ENCODE measurements around the gene RAB11FIP2.

The RAB11FIP2 gene

GRCh38 chr10:118047157-118047719 lies 497 bp upstream of the RAB11FIP2 start:
- no peak for TF ChIP-seq CTCF (IDR thresholded peaks at IDR 0.05; ENCODE audit: low read depth, low read length)
- in situ Hi-C loops (cut with HindIII; ENCODE audit: low sequenced_read_pairs) = no loop called here
- H3K4me3 ChIP-seq (ENCODE audit: low read depth, low read length) = peak overlapping the region; percentile 72
- DNase-seq (ENCODE audit: low read depth, low spot score) = no peak

- peak overlapping the region; percentile 72 for H3K4me3 ChIP-seq (ENCODE audit: low read depth, low read length)
- TF ChIP-seq CTCF (IDR thresholded peaks at IDR 0.05; ENCODE audit: low read depth, low read length) = no peak
- in situ Hi-C loops (cut with HindIII; ENCODE audit: low sequenced_read_pairs) = no loop called here
- DNase-seq (ENCODE audit: low read depth, low spot score) = peak; percentile 38
These were observed 825 bp downstream of the RAB11FIP2 start for GRCh38 chr10:118045837-118046394.

- H3K4me3 ChIP-seq (ENCODE audit: low read depth, low read length) = peak overlapping the region; percentile 72
- TF ChIP-seq CTCF (IDR thresholded peaks at IDR 0.05; ENCODE audit: low read depth, low read length) = no peak
- in situ Hi-C loops (cut with HindIII; ENCODE audit: low sequenced_read_pairs) = no loop called here
- DNase-seq (ENCODE audit: low read depth, low spot score) = no peak
These were observed 1.4 kb downstream of the RAB11FIP2 start for GRCh38 chr10:118045158-118045836.

GRCh38 chr10:118042827-118043242 lies 3.9 kb downstream of the RAB11FIP2 start:
- peak; percentile 11 for DNase-seq (ENCODE audit: low read depth, low spot score)
- no peak overlapping the region for H3K4me3 ChIP-seq (ENCODE audit: low read depth, low read length)
- TF ChIP-seq CTCF (IDR thresholded peaks at IDR 0.05; ENCODE audit: low read depth, low read length) = no peak
- in situ Hi-C loops (cut with HindIII; ENCODE audit: low sequenced_read_pairs) = no loop called here

- H3K4me3 ChIP-seq (ENCODE audit: low read depth, low read length) = no peak overlapping the region
- no peak for DNase-seq (ENCODE audit: low read depth, low spot score)
- no peak for TF ChIP-seq CTCF (IDR thresholded peaks at IDR 0.05; ENCODE audit: low read depth, low read length)
- in situ Hi-C loops (cut with HindIII; ENCODE audit: low sequenced_read_pairs) = no loop called here
These were observed 4.4 kb downstream of the RAB11FIP2 start for GRCh38 chr10:118042336-118042735.

- no peak overlapping the region for H3K4me3 ChIP-seq (ENCODE audit: low read depth, low read length)
- DNase-seq (ENCODE audit: low read depth, low spot score) = peak; percentile 77
- no peak for TF ChIP-seq CTCF (IDR thresholded peaks at IDR 0.05; ENCODE audit: low read depth, low read length)
- in situ Hi-C loops (cut with HindIII; ENCODE audit: low sequenced_read_pairs) = no loop called here
These were observed 5.4 kb downstream of the RAB11FIP2 start for GRCh38 chr10:118041316-118041715.
